HG03175 (cell line): ENCODE data around the gene DVL3.

Experiments used
- ATAC-seq: cut with Tn5 transposase; IDR thresholded peaks from one replicate; pipeline ENCODE4 v1.9.1; 2021; ENCODE audit warnings: mild to moderate bottlenecking, moderate library complexity; ENCODE audit not compliant: unreplicated experiment

DVL3 gene

GRCh38 chr3:184176377-184177330, 21.5 kb downstream of the DVL3 start:
- ATAC-seq = no peak

GRCh38 chr3:184177331-184177731, 22.2 kb downstream of the DVL3 start:
- ATAC-seq = no peak

GRCh38 chr3:184177767-184178306, 22.7 kb downstream of the DVL3 start:
- ATAC-seq = no peak

GRCh38 chr3:184178521-184179138, 23.5 kb downstream of the DVL3 start:
- ATAC-seq = no peak

- ATAC-seq = no peak
These were observed 25.0 kb downstream of the DVL3 start for GRCh38 chr3:184180165-184180564.

- no peak for ATAC-seq
These were observed 26.4 kb downstream of the DVL3 start for GRCh38 chr3:184181596-184181995.

- ATAC-seq = no peak
These were observed 28.5 kb downstream of the DVL3 start for GRCh38 chr3:184183679-184184078.

GRCh38 chr3:184184546-184185230, 29.5 kb downstream of the DVL3 start:
- ATAC-seq = no peak

GRCh38 chr3:184185461-184186183, 30.4 kb downstream of the DVL3 start:
- ATAC-seq = peak; percentile 91

- peak; percentile 34 for ATAC-seq
These were observed 31.2 kb downstream of the DVL3 start, which contains the start of gene ABCF3 for GRCh38 chr3:184186184-184186901. ABCF3 (plus strand) TSS chr3:184186199; CDS start chr3:184186208, 9 bp downstream.

GRCh38 chr3:184186902-184187207, 31.7 kb downstream of the DVL3 start:
- ATAC-seq = no peak

GRCh38 chr3:184188080-184188479, 32.9 kb downstream of the DVL3 start:
- no peak for ATAC-seq

- no peak for ATAC-seq
These were observed 34.2 kb downstream of the DVL3 start for GRCh38 chr3:184189421-184189820.

- no peak for ATAC-seq
These were observed 37.7 kb downstream of the DVL3 start for GRCh38 chr3:184192889-184193288.

GRCh38 chr3:184193991-184194539, 38.9 kb downstream of the DVL3 start:
- no peak for ATAC-seq

GRCh38 chr3:184196536-184196935, 41.4 kb downstream of the DVL3 start:
- ATAC-seq = no peak

- no peak for ATAC-seq
These were observed 43.3 kb downstream of the DVL3 start for GRCh38 chr3:184198509-184198908.

GRCh38 chr3:184200825-184201224, 45.6 kb downstream of the DVL3 start:
- ATAC-seq = no peak

GRCh38 chr3:184203526-184203925, 48.3 kb downstream of the DVL3 start:
- ATAC-seq = no peak
